CD8-positive, alpha-beta memory T cell (primary cell): Measurements from ENCODE around the gene HACD4. TPM values are rescaled to one million over a fixed set of nuclear protein-coding genes. Genes with fewer than 3 reads are reported as not detected.
"Not testable (repeated sequence)": the region's sequence is repeated elsewhere in the genome, so short reads cannot be mapped to it uniquely, and the experiment has no call there.

Experiments
- CTCF ChIA-PET: fragments of 350-600 bp; sonication (Branson Sonifier 250); formaldehyde crosslinking; loops from one replicate; lab custom pipeline; 2021; ENCODE audit warnings: antibody characterized with exemption; lab: Charles Lee
- POLR2A ChIA-PET: fragments of 350-600 bp; sonication (Branson Sonifier 250); formaldehyde crosslinking; loops from one replicate; lab custom pipeline; 2021; ENCODE audit warnings: antibody characterized with exemption; lab: Charles Lee
- DNase-seq, 5 donors: peaks; one replicate each; pipeline versions ENCODE4 v3.0.0 to v3.0.0-alpha.2; 2020 to 2022; ENCODE audit warnings: mixed read lengths in 1 of 5
- H3K27ac ChIP-seq: one replicate; pipeline ENCODE4 v1.7.0; 2013; ENCODE audit warnings: low read depth, mild to moderate bottlenecking, low read length, moderate library complexity
- H3K27me3 ChIP-seq: 2 replicates; pipeline ENCODE4 v1.7.0; 2013; ENCODE audit warnings: low read length, mild to moderate bottlenecking; ENCODE audit not compliant: insufficient read depth, poor library complexity, severe bottlenecking
- H3K36me3 ChIP-seq: 2 replicates; pipeline ENCODE4 v1.7.0; 2013; ENCODE audit warnings: mild to moderate bottlenecking, low read length, moderate library complexity; ENCODE audit not compliant: insufficient read depth
- H3K4me1 ChIP-seq: 2 replicates; pipeline ENCODE4 v1.7.0; 2013; ENCODE audit warnings: mild to moderate bottlenecking, low read length, moderate library complexity; ENCODE audit not compliant: insufficient read depth
- H3K4me3 ChIP-seq: 2 replicates; pipeline ENCODE4 v1.7.0; 2013; ENCODE audit warnings: mild to moderate bottlenecking, low read length
- H3K9me3 ChIP-seq: 2 replicates; pipeline ENCODE4 v1.7.0; 2013; ENCODE audit warnings: mild to moderate bottlenecking, low read length
- H3K27ac Mint-ChIP-seq, 8 donors: one replicate each; pipeline ENCODE4 v1.8.0; 2020 to 2021; ENCODE audit warnings: mixed read lengths in 8 of 8, mild to moderate bottlenecking in 6 of 8, inconsistent platforms in 3 of 8, moderate library complexity in 3 of 8
- H3K27me3 Mint-ChIP-seq, 2 donors: one replicate each; pipeline ENCODE4 v1.8.0; 2020 to 2021; ENCODE audit warnings: mixed read lengths in 2 of 2, mild to moderate bottlenecking in 1 of 2, moderate library complexity in 1 of 2
- H3K36me3 Mint-ChIP-seq, 3 donors: one replicate each; pipeline ENCODE4 v1.8.0; 2020 to 2021; ENCODE audit warnings: mixed read lengths in 3 of 3, inconsistent platforms in 1 of 3, mild to moderate bottlenecking in 1 of 3
- H3K4me1 Mint-ChIP-seq, 3 donors: one replicate each; pipeline ENCODE4 v1.8.0; 2020 to 2021; ENCODE audit warnings: mixed read lengths in 3 of 3, inconsistent platforms in 1 of 3, mild to moderate bottlenecking in 1 of 3
- H3K4me3 Mint-ChIP-seq, 7 donors: one replicate each; pipeline ENCODE4 v1.8.0; 2020 to 2021; ENCODE audit warnings: mixed read lengths in 7 of 7, mild to moderate bottlenecking in 6 of 7, moderate library complexity in 4 of 7, inconsistent platforms in 2 of 7
- H3K9me3 Mint-ChIP-seq, 5 donors: one replicate each; pipeline ENCODE4 v1.8.0; 2020 to 2022; ENCODE audit warnings: mixed read lengths in 5 of 5, mild to moderate bottlenecking in 3 of 5, moderate library complexity in 2 of 5, inconsistent platforms in 1 of 5
- polyA plus RNA-seq: library from polyadenylated mRNA; unstranded; fragments of 300-500 nt; fragmentation: Illumina TruSeq; gene quantifications from one replicate; pipeline ENCODE4 v1.2.3, GENCODE V29; 2021
- total RNA-seq, 2 experiments: library from RNA; stranded (reverse); gene quantifications; one replicate each; pipeline ENCODE4 v1.2.3, GENCODE V29; 2021

The HACD4 gene
- total and polyA plus RNA-seq, 3 experiments from 2014 or later: 4.4 to 8.3 (median 4.4) TPM

- CTCF ChIA-PET: no interaction called here
- Mint-ChIP-seq H3K4me3 (no peak overlapping the region), H3K36me3 (peaks cover 19 to 55% (median 26%) of the 10 kb centered on the region in 3 donors), H3K27me3 (no peaks in the 10 kb centered on the region), H3K9me3 (no peaks in the 10 kb centered on the region), H3K4me1 (no peaks in the 10 kb centered on the region), H3K27ac (no peak overlapping the region)
- no peak overlapping the region for H3K4me3 ChIP-seq
- no peaks in the 10 kb centered on the region for H3K27me3 ChIP-seq
- H3K9me3 ChIP-seq: no peaks in the 10 kb centered on the region
- no peaks in the 10 kb centered on the region for H3K4me1 ChIP-seq
- peaks cover 4% of the 10 kb centered on the region for H3K36me3 ChIP-seq
- H3K27ac ChIP-seq: no peak overlapping the region
- POLR2A ChIA-PET: no interaction called here
- DNase-seq: no peak
These were observed 46.9 kb downstream of the HACD4 start for GRCh38 chr9:20984506-20984905.

- CTCF ChIA-PET: interaction anchor here (1.3 kb wide), 1 partner anchor 9 kb away, joined by 3 read pairs; no protein-coding TSS in a partner anchor
- H3K9me3 Mint-ChIP-seq: no peaks in the 10 kb centered on the region
- H3K4me1 Mint-ChIP-seq: no peaks in the 10 kb centered on the region
These were observed 50.0 kb downstream of the HACD4 start for GRCh38 chr9:20981486-20981885.

GRCh38 chr9:20980832-20981455 is 50.5 kb downstream of the HACD4 start:
- no peak overlapping the region for H3K27ac ChIP-seq

More at GRCh38 chr9:20981486-20981885, 50.0 kb downstream of the HACD4 start:
- H3K27ac Mint-ChIP-seq: peak overlapping the region in 1 of 8 donors; percentile 25
- Histone ChIP-seq H3K9me3 (no peaks in the 10 kb centered on the region), H3K27me3 (no peaks in the 10 kb centered on the region), H3K4me1 (no peaks in the 10 kb centered on the region), H3K4me3 (no peak overlapping the region), H3K27ac (no peak overlapping the region), H3K36me3 (no peaks in the 10 kb centered on the region)
- no peak overlapping the region for H3K4me3 Mint-ChIP-seq
- POLR2A ChIA-PET: no interaction called here
- no peak for DNase-seq
- peaks cover 21 to 51% (median 24%) of the 10 kb centered on the region in 3 donors for H3K36me3 Mint-ChIP-seq
- H3K27me3 Mint-ChIP-seq: no peaks in the 10 kb centered on the region

GRCh38 chr9:20978249-20978648 is 53.2 kb downstream of the HACD4 start:
- ChIA-PET CTCF (no interaction called here), POLR2A (no interaction called here)
- no peaks in the 10 kb centered on the region for H3K27me3 ChIP-seq
- H3K4me3 Mint-ChIP-seq: no peak overlapping the region
- no peaks in the 10 kb centered on the region for H3K4me1 ChIP-seq
- H3K27ac ChIP-seq: no peak overlapping the region
- H3K4me1 Mint-ChIP-seq: no peaks in the 10 kb centered on the region
- H3K27ac Mint-ChIP-seq: no peak overlapping the region
- DNase-seq: no peak
- no peaks in the 10 kb centered on the region for H3K36me3 ChIP-seq
- no peak overlapping the region for H3K4me3 ChIP-seq
- no peaks in the 10 kb centered on the region for H3K9me3 Mint-ChIP-seq
- peaks cover 24 to 49% (median 31%) of the 10 kb centered on the region in 3 donors for H3K36me3 Mint-ChIP-seq
- H3K27me3 Mint-ChIP-seq: no peaks in the 10 kb centered on the region
- H3K9me3 ChIP-seq: no peaks in the 10 kb centered on the region

More at GRCh38 chr9:20980832-20981455, 50.5 kb downstream of the HACD4 start:
- POLR2A ChIA-PET: no interaction called here
- no peaks in the 10 kb centered on the region for H3K9me3 ChIP-seq
- CTCF ChIA-PET: no interaction called here
- no peaks in the 10 kb centered on the region for H3K27me3 ChIP-seq
- Mint-ChIP-seq H3K36me3 (peaks cover 22 to 50% (median 27%) of the 10 kb centered on the region in 3 donors), H3K27ac (peak overlapping the region in 1 of 8 donors; percentile 17), H3K4me1 (no peaks in the 10 kb centered on the region), H3K4me3 (no peak overlapping the region), H3K9me3 (no peaks in the 10 kb centered on the region), H3K27me3 (no peaks in the 10 kb centered on the region)
- no peak overlapping the region for H3K4me3 ChIP-seq
- H3K4me1 ChIP-seq: no peaks in the 10 kb centered on the region
- H3K36me3 ChIP-seq: no peaks in the 10 kb centered on the region
- no peak for DNase-seq

GRCh38 chr9:20974191-20974938 is 57.1 kb downstream of the HACD4 start:
- H3K27me3 Mint-ChIP-seq, CTCF ChIA-PET, DNase-seq, H3K36me3 ChIP-seq, H3K27ac ChIP-seq, POLR2A ChIA-PET, H3K9me3 Mint-ChIP-seq, H3K4me1 ChIP-seq, H3K27me3 ChIP-seq, H3K9me3 ChIP-seq, H3K4me3 Mint-ChIP-seq, H3K4me3 ChIP-seq, H3K27ac Mint-ChIP-seq, H3K4me1 Mint-ChIP-seq: not testable (repeated sequence)
- peaks cover 18 to 41% (median 40%) of the 10 kb centered on the region in 3 donors for H3K36me3 Mint-ChIP-seq

GRCh38 chr9:20973246-20973947 is 58.0 kb downstream of the HACD4 start:
- H3K4me1 Mint-ChIP-seq, H3K9me3 ChIP-seq, DNase-seq, H3K36me3 ChIP-seq, H3K9me3 Mint-ChIP-seq, H3K27me3 Mint-ChIP-seq, H3K27ac ChIP-seq, H3K4me3 Mint-ChIP-seq, H3K27me3 ChIP-seq, H3K4me3 ChIP-seq, H3K27ac Mint-ChIP-seq, H3K4me1 ChIP-seq, POLR2A ChIA-PET: not testable (repeated sequence)
- H3K36me3 Mint-ChIP-seq: peaks cover 16 to 37% (median 36%) of the 10 kb centered on the region in 3 donors
- CTCF ChIA-PET: interaction anchor here (1.2 kb wide), 1 partner anchor 9 kb away, joined by 3 read pairs; no protein-coding TSS in a partner anchor

GRCh38 chr9:20972684-20973083 is 58.8 kb downstream of the HACD4 start:
- Mint-ChIP-seq H3K9me3 (peaks cover 0 to 3% (median 0%) of the 10 kb centered on the region in 5 donors), H3K4me1 (no peaks in the 10 kb centered on the region), H3K4me3 (no peak overlapping the region), H3K36me3 (peaks cover 15 to 33% (median 32%) of the 10 kb centered on the region in 3 donors), H3K27ac (no peak overlapping the region), H3K27me3 (no peaks in the 10 kb centered on the region)
- H3K27me3 ChIP-seq: no peaks in the 10 kb centered on the region
- ChIA-PET CTCF (interaction anchor here (1.2 kb wide), 1 partner anchor 9 kb away, joined by 3 read pairs; no protein-coding TSS in a partner anchor), POLR2A (no interaction called here)
- H3K9me3 ChIP-seq: no peaks in the 10 kb centered on the region
- H3K4me3 ChIP-seq: no peak overlapping the region
- H3K27ac ChIP-seq: no peak overlapping the region
- H3K4me1 ChIP-seq: no peaks in the 10 kb centered on the region
- no peak for DNase-seq
- no peaks in the 10 kb centered on the region for H3K36me3 ChIP-seq
